Forelimb muscle (tissue), 1 donor: ENCODE measurements around the gene IGF1R. TPM values are rescaled to one million over a fixed set of nuclear protein-coding genes. Genes with fewer than 3 reads are reported as not detected.

Experiments used
- DNase-seq: peaks from one replicate; pipeline ENCODE4 v3.0.0-alpha.2; 2013; ENCODE audit warnings: low read depth
- polyA plus RNA-seq: library from polyadenylated mRNA; unstranded; fragments of 120-200 nt; gene quantifications from one replicate; pipeline ENCODE4 v1.2.1, GENCODE V29; 2013; ENCODE audit not compliant: insufficient read length

IGF1R gene
- polyA plus RNA-seq, 1 donor = 14.9 TPM

DNA sequence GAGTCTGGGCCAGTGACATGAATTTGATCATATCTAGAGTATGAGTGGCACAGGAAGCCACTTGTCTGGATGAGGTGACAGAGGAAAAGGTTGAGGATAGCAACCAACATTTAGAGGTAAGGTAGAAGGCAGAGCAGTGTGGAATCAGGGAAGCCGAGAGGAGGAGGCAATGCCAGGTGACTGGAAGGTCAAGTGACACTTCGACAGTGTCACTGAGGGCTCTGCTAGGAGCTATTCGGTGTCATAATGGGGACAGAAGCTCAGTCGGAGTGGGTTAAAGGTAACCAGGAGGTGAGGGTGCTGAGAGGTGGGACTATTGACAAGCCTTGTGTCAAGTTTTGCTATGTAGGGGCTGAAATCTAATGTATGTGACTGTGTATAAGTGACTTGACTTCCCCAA is 56.7 kb downstream of the IGF1R start:
- DNase-seq = no peak

DNA sequence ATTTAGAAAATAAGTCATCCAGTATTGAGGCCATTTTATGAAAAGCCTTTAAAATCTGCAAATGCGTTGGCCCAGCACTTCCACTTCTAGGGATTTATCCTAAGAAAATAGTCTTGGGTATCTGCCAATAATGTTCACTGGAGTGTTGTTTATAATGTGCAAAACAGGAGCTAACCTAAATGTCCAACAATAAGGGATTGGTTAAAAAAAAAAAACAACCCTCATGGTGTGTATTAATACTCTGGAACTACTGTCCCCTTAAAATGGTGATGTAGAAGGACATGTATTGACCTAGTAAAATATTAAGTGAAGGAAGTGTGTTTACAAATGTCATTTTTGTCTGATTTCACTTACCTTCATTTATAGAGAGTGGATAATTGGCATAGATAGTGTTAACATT is 58.0 kb downstream of the IGF1R start:
- no peak for DNase-seq

DNA sequence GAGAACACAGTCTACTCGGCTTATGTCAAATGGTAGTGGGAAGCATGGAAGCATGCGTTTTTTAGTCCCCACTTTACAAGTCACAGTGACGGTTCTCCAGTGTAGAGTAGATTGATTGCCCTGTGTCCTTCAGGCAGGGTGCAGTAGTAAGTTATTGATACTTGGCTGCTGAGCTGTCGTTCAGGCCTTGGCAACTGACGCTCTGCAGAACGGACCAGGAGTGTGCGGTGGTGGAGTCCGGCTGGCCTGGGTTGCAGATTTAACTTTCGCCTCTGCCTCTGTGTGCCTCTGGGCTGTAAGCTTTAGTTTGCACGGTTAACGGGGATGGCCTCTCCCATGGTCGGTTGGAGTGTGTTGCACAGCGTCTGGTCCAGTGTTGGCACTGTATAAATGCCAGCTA is 58.6 kb downstream of the IGF1R start:
- no peak for DNase-seq

DNA sequence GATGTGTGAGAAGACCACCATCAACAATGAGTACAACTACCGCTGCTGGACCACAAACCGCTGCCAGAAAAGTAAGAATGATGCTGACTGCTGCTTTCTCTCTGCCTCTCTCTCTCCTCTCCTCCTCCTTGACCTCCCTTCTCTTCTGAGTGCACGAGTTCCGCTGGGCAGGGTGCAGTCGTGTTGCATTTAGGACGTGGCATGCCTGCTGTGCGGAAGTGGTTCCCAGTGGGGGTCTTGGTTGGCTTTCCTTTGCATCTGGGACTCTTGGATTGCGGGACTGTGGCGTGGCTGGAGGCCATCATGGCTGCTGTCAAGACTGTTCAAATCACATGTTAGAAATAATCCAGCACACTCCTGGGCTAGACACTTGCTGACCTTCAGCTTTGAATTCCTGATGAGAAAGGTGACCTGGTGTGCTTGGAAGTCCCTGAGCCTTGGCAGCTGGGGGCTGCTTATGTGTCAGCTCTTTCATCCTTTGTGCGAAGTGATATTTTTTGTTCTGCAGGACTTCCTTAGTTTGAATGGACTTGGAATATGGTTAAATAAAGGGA is 59.8 kb downstream of the IGF1R start:
- DNase-seq = no peak

DNA sequence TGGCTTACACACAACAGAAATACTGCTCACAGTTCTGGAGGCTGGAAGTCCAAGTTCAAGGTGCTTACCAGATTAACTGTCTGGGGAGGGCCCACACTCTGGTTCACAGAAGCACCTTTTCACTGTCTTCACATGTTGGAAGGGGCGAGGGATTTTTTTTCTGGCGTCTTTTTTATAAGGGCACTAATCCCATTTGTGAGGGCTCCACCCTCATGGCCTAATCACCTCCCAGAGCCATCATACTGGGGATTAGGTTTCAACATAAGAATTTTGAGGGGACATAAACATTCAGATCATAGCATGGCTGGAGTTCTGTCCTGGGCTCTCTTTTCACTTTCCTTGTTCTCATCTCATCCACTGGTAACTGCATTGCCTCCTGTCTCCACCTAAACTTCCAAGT is 63.5 kb downstream of the IGF1R start:
- DNase-seq = no peak

DNA sequence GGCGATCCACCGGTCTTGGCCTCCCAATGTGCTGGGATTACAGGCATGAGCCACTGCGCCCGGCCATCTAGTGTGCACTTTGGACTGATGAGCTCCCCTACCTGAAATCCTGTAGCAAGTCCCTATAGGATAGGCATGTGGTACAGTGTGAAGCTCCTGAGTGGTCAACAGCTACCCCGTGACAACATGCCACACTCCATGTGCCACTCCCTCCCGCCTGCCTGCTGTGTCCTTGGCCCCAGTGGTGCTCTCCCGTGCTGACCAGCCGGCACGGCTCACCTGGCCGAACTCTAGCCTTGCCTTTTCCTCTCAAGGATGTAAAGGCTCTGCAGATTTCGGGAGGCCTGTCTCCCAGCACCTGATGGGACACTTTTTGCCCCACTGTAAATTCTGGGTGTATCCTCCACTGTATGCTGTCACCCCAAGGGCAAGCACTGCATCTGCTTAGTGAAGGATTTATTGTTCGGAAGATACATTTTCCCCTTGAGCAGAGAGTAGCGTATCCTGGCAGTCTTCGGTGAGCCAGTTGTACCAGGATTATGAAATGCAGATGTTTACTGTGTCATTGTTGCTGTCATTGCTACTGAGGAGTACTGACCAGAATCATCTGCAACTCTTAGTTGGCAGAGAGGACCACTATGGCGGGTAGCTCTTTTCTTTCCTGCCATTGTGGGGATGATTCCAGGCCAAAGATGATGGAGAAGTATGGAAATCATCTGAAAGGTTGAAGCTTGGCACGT is 64.7 kb downstream of the IGF1R start:
- DNase-seq = no peak

DNA sequence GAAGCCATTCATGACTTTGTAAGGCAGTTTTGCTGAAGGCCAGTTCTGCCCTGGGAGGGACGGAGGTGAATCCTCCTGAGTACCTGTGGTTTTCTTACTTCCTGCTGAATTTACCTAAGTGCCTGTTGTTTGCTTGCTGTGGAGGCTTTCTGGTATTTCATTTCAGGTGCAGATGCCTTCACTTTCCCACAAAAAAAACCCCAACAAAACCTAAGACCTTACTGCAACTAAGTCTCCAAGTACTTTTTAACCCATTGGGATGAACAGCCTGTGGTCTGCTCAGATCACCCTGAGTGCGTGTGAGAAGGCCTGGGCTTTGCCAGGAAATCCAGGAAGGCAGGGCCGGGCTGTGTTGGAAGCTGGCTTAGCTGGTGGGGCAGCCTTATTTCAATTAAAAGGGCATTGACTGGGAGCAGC is 65.3 kb downstream of the IGF1R start:
- DNase-seq = no peak

DNA sequence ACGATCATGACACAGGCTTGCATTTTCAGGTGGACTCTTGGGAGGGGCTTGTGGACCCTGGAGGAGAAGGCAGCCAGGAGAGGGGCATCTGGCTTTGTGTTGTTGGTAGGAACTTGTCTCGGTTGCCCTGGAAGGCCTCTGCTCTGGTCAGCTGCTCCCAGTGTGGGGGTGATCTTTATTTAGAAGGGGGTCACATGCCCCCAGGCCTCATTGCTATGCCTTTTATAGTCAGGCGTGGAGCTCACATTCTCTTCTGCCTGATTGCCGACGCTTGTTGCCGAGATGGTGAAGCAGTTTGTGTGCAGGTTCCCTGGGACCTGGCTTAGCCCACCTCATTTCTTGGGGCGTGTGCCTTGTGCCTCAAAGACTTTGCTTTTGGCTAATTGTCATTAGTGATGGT is 66.6 kb downstream of the IGF1R start:
- DNase-seq = no peak

DNA sequence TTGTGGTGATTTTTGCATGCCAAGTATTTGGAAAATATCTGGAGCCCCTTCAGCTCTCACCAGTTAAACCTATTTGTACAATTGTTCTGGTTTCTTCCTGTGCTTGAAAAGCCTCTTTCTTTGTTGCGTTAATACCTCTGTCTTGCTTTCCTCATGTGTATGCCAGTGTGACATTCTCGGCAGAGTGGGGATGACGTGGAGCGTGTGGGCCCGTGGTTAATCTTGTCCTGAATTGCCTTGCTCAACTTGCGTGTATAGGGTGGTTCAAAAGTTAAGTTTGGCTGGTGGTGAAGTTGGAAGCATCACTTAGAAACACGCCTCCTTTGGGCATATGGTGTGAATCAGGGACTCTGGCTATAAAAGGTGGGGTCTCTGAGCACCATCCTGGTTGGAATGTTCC is 67.1 kb downstream of the IGF1R start:
- no peak for DNase-seq

DNA sequence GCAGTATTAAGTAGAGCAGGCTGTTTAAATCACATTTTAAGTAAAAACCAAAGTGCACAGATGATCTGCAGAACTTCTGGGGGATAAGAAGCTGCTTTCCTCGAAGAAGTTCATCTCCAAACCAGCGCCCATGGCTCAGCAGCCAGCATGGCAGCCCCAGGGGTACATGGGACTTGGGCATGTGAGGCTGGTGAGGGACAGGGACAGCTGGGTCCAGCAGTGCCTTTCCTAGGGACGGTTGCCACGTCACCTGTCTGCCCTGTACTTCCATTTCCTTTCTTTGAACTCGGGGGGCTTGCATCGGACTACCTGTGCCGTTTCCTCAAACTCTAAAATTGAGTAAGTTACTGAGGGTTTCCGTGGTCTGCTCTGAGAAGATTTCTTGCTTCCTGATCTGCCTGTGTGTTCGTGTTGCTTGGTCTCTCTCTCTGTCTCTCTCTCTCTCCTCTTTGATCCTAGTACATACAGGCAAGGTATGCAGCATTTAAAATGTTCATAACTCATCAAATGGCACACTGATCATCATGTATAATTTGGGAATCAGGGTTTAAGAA is 67.6 kb downstream of the IGF1R start:
- DNase-seq = no peak

DNA sequence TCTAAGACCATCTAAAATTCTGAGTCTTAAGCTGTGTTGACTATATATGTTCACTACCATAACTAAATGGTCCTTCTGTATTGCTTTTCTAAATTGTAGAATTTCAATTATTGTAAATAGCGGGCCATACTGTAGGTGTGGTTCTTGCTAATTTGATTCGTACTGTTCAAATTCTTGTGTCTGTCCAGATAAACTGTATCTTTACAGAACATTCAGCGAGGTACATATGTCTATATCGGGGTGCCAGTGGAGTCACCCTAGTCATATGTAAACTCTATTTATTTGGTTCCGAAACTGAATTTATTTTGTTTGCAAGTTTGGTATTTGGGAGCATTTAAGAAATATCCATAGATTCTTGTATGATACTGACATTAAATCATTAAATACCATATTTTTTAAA is 69.0 kb downstream of the IGF1R start:
- DNase-seq = no peak

DNA sequence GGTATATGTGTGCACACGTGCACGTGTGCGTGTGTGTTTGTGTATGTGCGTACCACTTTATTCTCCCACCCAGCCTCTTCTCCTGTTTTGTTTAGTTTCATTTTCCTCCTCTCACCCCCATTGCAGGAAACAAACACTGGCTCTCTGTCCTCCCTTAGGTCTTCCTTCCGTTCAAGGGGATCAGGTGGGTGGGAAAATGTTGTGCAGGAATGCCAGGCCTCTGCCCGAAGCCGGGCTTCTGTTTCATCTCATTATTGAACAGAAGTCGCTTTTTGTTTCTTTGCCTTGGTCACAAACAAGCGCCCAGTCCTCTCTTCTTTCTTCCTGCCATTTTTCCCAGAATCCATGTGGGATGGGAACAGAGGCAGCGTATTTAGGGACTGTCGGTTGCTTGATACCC is 69.6 kb downstream of the IGF1R start:
- DNase-seq = no peak

DNA sequence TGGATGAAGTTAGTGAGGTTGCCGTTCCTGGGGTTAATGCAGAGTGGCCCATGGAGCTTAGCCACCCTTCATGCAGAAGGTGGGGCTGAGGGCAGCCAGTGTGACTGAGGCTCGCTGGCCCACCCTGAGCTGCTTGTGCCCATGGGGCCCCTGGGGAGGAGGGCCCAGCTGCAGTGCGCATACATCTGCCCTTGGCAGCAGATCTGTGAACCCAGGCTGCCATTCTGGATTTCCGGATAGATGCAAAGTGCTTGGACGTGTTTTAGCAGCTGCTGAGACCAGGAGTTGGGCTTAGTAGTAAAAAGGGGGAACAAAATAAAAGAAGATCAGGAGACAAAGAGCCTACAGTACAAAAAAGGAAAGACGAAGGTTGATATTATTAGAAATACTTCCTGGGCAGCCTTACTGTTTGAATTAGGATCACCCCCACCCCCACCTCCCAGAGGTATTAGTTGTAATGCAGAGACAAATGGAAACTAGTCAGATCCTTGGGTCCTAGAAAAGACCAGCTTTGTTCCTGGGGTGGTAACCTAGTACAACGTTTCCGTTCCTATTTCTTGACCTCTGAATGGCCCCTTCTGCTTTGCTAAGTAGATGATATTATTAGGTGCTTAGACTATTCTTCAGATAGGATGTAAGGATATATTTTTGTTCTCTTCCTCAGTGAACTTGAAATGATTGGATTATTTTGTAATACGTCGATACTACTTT is 70.2 kb downstream of the IGF1R start:
- DNase-seq = no peak

DNA sequence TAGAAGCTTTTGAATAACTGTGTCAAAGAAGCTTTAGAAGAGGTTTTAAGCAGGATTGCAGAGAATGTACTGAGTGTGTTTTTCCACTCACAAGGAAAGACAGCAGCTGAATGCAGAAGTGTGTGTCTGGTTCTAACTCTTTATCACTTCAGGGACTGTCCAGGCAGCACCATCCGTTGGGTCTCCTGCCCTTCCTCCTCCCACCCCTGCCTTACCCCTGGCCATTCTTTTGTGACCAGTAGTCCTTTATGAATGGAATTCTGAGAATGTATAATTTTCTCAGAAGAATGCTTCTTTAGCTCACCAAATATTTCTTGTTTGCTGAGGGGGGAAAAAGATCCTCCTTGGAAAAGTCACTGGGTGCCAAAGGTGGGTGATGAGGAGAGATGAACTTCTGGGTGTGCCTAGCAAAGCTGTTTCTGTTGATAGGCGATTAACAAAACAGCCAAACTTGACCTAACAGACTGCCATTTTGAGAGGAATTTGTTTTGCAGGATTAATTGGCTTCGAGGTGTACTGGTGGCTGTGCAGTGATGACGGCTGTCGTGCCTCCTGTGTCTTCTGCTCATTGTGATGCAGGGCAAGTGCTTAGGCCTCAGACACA is 70.9 kb downstream of the IGF1R start:
- no peak for DNase-seq

DNA sequence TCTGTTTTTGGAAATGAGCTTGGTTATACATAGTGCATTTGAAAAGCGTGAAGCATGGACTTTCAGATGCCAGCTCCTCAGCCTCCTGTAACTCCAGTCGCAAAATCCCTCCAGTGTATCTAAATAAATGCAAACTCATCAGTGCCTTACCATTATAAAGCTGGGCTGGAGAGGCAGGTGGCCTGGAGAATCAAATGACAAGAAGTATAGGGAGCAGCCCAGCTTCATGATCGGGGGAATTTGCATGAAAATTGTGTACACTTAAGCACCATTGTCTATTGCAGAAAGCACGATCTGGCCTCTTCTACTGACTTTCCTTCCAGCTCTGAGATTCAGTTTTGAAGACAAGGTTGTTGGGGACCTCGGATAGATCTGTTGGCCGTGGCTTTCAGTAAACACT is 71.7 kb downstream of the IGF1R start:
- no peak for DNase-seq

DNA sequence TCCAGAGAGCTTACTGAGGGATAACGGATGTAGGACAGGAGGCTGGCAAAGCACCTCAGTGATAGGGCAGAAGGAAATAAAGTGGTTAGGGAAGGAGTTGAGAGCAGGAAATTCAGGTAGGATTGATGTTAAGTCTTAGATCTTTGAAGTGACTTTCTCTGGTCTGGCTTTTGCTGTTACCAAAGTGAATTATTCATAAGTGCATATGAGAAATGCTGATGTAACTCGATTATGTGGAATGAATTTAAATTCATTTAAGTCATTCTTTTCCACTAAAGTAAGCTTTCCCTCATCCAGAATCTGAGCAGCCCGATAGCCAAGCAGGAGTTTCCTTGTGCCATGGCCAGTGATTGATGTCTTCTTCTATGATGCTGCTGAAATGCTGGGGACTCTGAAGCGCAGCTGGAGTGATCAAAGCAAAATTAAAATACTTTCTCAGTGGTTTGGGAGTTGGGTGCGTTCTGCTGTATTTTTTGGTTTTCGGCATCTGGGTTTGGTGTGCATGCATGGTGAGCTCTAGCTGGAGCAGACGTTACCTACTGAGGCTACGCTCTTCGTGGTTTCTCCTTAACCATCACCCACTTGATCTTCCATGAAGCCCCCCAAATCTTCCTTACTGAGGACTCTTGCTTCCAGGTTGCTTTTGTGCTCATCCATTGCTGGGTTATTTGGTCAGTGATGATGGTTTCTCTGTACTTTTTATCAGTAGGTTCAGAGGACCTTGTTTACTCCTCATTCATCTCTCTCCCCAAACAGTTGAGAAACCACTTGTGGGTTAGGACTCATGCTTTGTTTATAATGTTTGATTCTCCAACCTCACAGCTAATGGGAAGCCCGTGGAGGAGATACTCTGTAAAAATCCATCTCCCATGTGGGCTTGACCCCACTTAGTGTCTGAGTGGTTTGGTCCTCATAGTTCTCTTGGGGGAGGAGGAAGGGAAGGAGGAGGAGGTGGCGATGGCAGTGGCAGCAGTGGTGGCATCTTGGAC is 72.5 kb downstream of the IGF1R start:
- no peak for DNase-seq

DNA sequence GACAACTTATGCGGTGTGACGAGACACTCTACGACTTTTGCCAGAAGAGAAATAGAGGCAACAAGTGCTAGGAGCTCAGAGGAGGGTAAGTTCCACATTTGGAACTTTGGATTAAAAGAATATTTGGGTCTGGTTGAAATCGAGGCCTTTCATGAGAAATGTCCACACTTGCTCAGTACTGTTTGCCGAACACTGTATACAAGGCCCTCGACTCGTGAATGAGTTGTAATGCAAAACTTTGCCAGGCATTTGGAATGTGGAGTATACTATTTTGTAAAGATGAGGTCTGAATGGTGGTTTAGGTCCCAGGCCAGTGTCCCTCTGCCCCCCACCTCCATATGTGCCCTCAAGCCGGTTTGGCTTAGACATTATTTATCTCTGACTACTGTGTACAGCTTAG is 73.9 kb downstream of the IGF1R start:
- no peak for DNase-seq

DNA sequence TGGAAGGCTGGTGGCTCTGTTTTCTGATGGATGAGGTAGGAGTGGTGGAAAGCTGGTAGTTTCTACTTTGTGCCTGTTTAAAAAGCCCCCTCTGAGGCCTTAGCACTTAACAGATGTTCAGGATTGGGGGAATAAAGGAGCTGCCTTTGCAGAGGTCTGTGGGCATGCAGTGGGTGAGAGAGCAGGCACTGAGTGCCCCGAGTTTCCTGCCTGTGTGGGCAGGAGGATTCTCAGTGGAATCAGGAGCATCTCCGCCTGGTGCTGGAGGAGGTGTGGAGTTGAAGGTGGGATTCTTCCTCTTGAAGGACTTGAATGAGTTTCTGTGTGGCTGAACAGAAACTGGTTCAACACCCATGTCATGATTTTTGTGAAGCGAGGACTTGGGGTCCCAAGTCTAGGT is 74.3 kb downstream of the IGF1R start:
- DNase-seq = no peak

DNA sequence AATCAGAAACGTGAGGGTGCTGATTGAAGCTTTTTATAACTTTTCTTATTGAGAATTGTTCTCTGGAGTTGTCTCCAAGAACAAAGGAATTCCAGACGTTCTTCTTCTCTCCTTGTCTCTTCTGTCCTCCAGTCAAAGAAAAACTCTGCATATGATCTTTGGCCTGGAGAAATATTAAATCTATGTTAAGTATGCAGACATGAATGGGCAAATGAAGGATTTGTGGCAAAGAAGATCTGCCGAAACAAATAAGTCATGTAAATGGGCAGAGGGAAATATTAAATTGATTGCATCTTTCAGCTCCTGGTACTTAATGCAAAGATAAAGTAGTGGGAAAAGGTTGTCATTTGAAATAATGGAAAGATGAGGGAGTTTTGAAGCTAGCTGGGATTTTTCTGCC is 74.9 kb downstream of the IGF1R start:
- no peak for DNase-seq

DNA sequence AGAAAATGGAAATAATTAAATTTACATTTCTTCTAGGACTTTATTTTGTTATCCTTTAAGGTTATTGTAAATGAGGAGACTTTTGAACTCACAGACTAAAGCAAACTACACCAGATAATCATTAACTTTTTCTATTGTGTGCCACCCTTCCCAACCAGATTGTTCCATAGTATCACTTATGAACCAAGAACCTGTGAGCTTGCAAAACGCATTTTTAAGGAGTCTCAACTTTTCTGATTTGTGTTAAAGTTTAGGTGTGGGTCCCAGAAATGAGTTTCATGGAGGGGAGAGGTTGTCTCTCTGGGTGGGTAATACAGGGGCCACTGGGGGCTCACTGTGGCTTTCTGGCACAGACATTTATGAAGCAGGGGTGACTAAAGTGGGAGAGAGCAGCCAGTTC is 75.7 kb downstream of the IGF1R start:
- DNase-seq = no peak

DNA sequence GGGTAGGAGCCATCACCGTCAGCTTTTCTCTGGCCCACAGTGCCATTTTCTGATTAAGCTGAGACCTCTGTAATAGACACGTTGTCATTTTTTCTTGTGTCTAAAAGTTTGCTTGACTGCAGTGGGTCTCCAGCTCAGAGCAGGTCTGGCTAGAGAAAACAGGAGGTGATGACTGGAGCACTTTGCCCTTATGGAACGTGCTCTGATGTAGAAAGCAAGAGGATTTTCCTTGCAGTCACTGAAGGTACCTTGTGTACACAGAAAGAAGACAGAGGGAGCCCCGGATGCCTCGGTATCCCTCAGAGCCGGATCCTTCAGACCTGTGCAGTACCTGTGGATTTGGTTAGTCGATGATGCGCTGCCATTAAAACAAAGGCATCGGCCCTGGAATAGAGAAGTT is 76.2 kb downstream of the IGF1R start:
- DNase-seq = no peak
